Urinary bladder (tissue), 4 donors: ENCODE results near the gene ZDHHC3. TPM values are rescaled to one million over a fixed set of nuclear protein-coding genes. Genes with fewer than 3 reads are reported as not detected.

Experiments used
- DNase-seq: peaks from one replicate; pipeline ENCODE4 v3.0.0-alpha.2; 2015; ENCODE audit errors: extremely low spot score
- H3K27ac ChIP-seq: one replicate; pipeline ENCODE4 v1.5.1; 2013; ENCODE audit warnings: low read depth, mild to moderate bottlenecking, moderate library complexity
- H3K36me3 ChIP-seq: one replicate; pipeline ENCODE4 v1.6.1; 2013; ENCODE audit warnings: mild to moderate bottlenecking, moderate library complexity; ENCODE audit not compliant: insufficient read depth
- H3K4me1 ChIP-seq: one replicate; pipeline ENCODE4 v1.6.1; 2013; ENCODE audit warnings: mild to moderate bottlenecking, moderate library complexity; ENCODE audit not compliant: insufficient read depth
- H3K4me3 ChIP-seq: one replicate; pipeline ENCODE4 v1.5.1; 2013; ENCODE audit warnings: low read depth, low read length
- WGBS: extraction: QIAGEN DNeasy Blood & Tissue Kit; methylation state at CpG from one replicate; pipeline ENCODE4 v1.1.7; 2013; 5-methylcytosine and 5-hydroxymethylcytosine counted together
- polyA plus RNA-seq: library from polyadenylated mRNA; stranded (reverse); fragments of 200-250 nt; gene quantifications from one replicate; pipeline ENCODE4 v1.2.3, GENCODE V29; 2013
- total RNA-seq: library from RNA; depleted of rRNA; stranded (reverse); fragments of >200 nt; gene quantifications from one replicate; pipeline ENCODE4 v1.2.3, GENCODE V29; 2014
- donor health status: healthy with polysubstance abuse.
- donor health status: healthy.

The ZDHHC3 gene
- total and polyA plus RNA-seq, 2 donors: 44.7 to 56.1 TPM

DNA sequence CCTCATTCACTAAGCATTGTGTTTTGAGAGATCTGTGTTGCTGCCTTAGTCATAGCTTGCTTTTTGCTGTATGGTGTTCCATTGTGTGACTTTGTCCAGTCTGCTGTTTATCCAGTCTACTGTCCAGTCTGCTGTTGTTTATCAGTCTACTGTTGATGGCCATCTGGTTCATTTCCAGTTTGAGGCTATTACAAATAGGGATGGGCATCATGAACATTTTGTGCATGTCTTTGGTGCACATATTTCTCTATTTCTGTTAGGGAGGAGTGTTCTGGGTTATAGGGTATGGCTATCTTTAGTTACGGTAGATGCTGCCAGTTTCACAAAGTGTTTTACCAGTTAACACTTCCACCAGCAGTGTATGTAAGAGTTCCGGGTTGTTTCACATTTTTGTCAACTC, 27.9 kb upstream of the ZDHHC3 start:
- no peak for DNase-seq
- no peak overlapping the region for H3K27ac ChIP-seq
- no peaks in the 10 kb centered on the region for H3K36me3 ChIP-seq
- H3K4me1 ChIP-seq: no peaks in the 10 kb centered on the region
- H3K4me3 ChIP-seq: no peak overlapping the region
- WGBS: 95% methylated on average over 2 of the region's 2 CpGs

DNA sequence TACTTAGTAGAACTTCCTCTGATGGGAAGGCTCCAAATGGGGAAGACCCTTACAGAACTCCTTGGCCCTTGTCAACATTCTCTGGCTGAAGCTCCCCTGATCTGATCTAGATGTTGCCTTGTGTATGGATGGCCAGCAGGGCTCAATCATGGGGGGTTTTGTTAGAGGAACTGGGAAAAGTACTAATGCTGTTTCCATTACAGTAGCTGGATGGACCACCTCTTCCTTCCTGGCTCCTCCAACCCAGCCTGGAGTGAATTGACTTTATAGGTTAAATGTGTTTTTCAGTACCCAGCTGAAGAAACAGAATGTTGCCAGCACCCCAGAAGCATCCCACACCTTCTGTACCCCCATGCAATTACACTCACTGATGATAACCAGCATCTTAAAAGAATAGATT, 27.4 kb upstream of the ZDHHC3 start:
- DNase-seq: no peak
- no peaks in the 10 kb centered on the region for H3K4me1 ChIP-seq
- H3K4me3 ChIP-seq: no peak overlapping the region
- H3K36me3 ChIP-seq: no peaks in the 10 kb centered on the region
- no peak overlapping the region for H3K27ac ChIP-seq

DNA sequence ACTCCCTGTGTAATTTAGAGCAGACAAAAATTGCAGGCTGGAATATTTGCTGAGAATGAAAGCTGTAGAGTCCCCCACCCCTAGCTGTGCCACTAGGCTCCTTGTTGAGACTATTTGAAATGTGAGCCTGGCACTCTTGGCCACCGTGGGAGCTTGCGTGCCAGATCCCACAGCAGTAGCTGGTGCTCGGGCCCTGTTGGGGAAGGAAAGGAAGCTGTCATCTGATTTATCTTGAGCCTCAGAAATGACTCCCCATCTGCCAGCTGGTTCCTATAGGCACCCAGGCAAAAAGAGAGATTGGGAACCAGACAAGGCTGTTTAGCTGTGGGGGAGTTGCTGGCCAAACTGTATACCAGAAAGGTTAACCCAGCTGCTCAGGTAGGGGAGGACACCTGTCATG, 26.7 kb upstream of the ZDHHC3 start:
- Histone ChIP-seq H3K27ac (no peak overlapping the region), H3K4me1 (no peaks in the 10 kb centered on the region), H3K4me3 (no peak overlapping the region), H3K36me3 (no peaks in the 10 kb centered on the region)
- no peak for DNase-seq
- 87% methylated on average over 3 of the region's 3 CpGs for WGBS

DNA sequence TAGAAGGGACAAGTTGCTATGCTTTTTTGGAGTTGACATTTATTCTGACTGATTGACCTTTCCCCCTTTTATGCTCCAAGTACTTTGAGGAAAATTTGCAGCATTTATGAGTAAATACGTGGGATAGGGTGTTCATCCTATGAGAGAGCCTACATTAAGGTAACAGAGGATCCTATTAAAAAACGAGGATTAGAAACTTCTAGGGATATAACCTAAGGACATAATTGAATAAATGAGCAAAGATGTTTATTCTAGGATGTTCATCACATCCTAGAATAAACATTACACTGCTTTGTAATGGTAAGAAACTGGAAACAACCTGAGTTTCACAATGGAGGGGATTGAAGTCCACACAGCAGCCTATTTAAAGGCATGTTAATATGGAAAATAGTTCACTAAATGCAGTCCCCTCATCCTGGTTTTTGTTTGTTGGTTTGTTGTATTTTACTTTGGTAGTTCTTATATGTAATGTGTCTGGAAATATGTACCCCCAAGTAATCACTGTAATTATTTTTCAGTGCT, 26.2 kb upstream of the ZDHHC3 start:
- Histone ChIP-seq H3K27ac (no peak overlapping the region), H3K4me3 (no peak overlapping the region), H3K36me3 (no peaks in the 10 kb centered on the region), H3K4me1 (no peaks in the 10 kb centered on the region)
- no peak for DNase-seq
- 78% methylated on average over 2 of the region's 2 CpGs for WGBS

- no peaks in the 10 kb centered on the region for H3K4me1 ChIP-seq
- DNase-seq: no peak
- 97% methylated on average over 3 of the region's 3 CpGs for WGBS
- no peaks in the 10 kb centered on the region for H3K36me3 ChIP-seq
- no peak overlapping the region for H3K27ac ChIP-seq
- H3K4me3 ChIP-seq: no peak overlapping the region
Observed at GRCh38 chr3:45001738-45002137, 25.8 kb upstream of the ZDHHC3 start.

GRCh38 chr3:45000823-45001222, 24.8 kb upstream of the ZDHHC3 start:
- Histone ChIP-seq H3K4me1 (no peaks in the 10 kb centered on the region), H3K36me3 (no peaks in the 10 kb centered on the region), H3K4me3 (no peak overlapping the region), H3K27ac (no peak overlapping the region)
- DNase-seq: no peak
- 90% methylated on average over 4 of the region's 4 CpGs for WGBS

- H3K4me3 ChIP-seq: no peak overlapping the region
- DNase-seq: no peak
- H3K27ac ChIP-seq: no peak overlapping the region
- 73% methylated on average over 2 of the region's 2 CpGs for WGBS
- H3K4me1 ChIP-seq: no peaks in the 10 kb centered on the region
- no peaks in the 10 kb centered on the region for H3K36me3 ChIP-seq
Observed at GRCh38 chr3:44999782-45000181, 23.8 kb upstream of the ZDHHC3 start.

DNA sequence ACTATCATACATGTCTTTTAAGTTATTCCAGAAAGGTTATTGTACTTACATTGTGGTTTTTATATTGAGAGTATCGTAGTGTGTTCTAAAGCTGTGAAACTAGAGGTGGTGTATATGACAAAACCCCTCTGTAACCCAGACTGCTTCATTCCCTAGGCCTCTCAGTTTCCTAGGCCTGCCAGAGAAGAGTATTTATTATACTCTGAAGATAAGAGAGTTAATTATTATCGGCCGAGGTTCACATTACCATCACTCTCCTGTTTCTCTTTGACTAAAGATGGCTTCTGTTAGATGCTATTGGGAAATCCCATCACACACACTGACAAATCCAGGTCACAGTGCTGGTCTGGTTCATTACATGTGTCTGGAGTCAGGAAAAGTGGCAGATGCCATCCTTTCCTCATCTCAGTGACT, 20.6 kb upstream of the ZDHHC3 start:
- Histone ChIP-seq H3K4me1 (no peaks in the 10 kb centered on the region), H3K4me3 (no peak overlapping the region), H3K27ac (no peak overlapping the region), H3K36me3 (no peaks in the 10 kb centered on the region)
- no peak for DNase-seq
- WGBS: 70% methylated on average over 3 of the region's 3 CpGs

- no peak for DNase-seq
- Histone ChIP-seq H3K36me3 (no peaks in the 10 kb centered on the region), H3K27ac (no peak overlapping the region), H3K4me3 (no peak overlapping the region), H3K4me1 (no peaks in the 10 kb centered on the region)
- 74% methylated on average over 8 of the region's 8 CpGs for WGBS
Observed at GRCh38 chr3:44995142-44995770, 19.3 kb upstream of the ZDHHC3 start.

DNA sequence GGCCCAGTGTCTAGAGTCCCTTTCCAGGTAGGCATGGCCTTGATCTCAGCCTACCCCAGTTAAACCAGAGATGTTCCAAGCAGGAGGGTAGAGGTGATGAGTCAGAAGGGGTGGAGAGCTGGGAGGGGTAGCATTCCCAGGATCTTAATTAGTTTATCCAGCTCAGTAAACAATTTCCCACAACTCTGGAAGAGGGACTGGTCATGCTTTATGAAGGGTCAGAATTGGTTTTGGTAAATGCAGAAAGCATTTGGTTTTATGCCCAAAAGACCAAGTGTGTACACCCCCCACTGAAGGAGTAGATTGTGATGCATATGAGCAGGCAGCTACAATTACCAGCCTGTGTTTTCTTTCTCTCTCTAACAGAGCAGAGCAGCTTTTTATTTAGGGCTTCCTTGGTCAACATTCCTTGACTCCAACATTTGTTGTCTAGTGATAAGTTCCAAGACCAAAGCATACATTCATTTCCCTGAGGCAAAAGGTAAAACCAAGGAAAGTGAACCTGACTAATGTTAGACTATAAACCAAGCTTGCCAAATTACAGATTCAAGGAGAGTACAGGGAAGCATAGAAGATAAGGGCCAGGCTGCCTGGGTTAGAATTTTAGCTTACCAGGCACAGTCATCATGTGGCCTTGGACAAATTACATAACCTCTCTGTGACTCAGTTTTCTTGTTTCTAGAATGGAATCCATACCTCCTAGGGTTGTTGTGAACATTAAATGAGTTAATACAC, 17.7 kb upstream of the ZDHHC3 start:
- H3K36me3 ChIP-seq: peaks cover 2% of the 10 kb centered on the region

GRCh38 chr3:44992555-44993470, 16.8 kb upstream of the ZDHHC3 start:
- no peaks in the 10 kb centered on the region for H3K4me1 ChIP-seq
- WGBS: 66% methylated on average over 7 of the region's 7 CpGs
- no peak for DNase-seq
- H3K27ac ChIP-seq: peak overlapping the region; percentile 27
- peaks cover 2% of the 10 kb centered on the region for H3K36me3 ChIP-seq
- H3K4me3 ChIP-seq: no peak overlapping the region

More for the DNA sequence above, 17.7 kb upstream of the ZDHHC3 start:
- Histone ChIP-seq H3K4me3 (no peak overlapping the region), H3K27ac (peak overlapping the region; percentile 28), H3K4me1 (no peaks in the 10 kb centered on the region)
- no peak for DNase-seq

- Histone ChIP-seq H3K36me3 (peaks cover 2% of the 10 kb centered on the region), H3K4me3 (no peak overlapping the region), H3K4me1 (no peaks in the 10 kb centered on the region), H3K27ac (no peak overlapping the region)
- DNase-seq: no peak
- WGBS: 91% methylated on average over 1 of the region's 1 CpG
Observed at GRCh38 chr3:44991326-44991725, 15.4 kb upstream of the ZDHHC3 start.

- Histone ChIP-seq H3K27ac (no peak overlapping the region), H3K4me1 (no peaks in the 10 kb centered on the region), H3K36me3 (peaks cover 2% of the 10 kb centered on the region), H3K4me3 (no peak overlapping the region)
- DNase-seq: no peak
- 83% methylated on average over 1 of the region's 1 CpG for WGBS
Observed at GRCh38 chr3:44989636-44990373, 13.8 kb upstream of the ZDHHC3 start.
